ENCODE data around the gene RGPD5. TPM values are rescaled to one million over a fixed set of nuclear protein-coding genes. Genes with fewer than 3 reads are reported as not detected.
"Not testable (repeated sequence)": the region's sequence is repeated elsewhere in the genome, so short reads cannot be mapped to it uniquely, and the experiment has no call there.

The RGPD5 gene
- total and polyA plus RNA-seq, 8 donors: 15.2 to 59.4 (median 31.7) TPM

DNA sequence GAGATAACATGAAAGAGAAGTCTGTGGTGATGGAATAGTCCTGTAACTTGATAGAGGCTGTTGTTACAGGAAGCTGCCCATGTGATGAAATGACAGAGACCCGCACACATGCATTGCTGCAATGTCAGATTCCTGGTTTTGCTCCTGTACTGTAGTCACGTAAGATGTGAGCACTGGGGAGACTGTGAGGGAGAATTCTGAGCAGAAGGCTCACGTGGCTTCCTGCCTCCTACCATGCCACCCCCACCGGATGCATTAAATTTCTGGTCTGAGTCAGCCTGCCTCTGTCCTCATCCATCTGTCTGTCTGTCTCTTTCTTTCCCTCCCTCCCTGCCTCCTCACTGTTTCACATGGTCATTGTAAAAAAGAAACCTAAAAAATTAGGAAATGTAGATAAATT is 102.1 kb downstream of the RGPD5 start:
- H3K27me3 ChIP-seq; H3K4me3 ChIP-seq; H3K4me1 ChIP-seq; intact Hi-C loops (cut with DNase I); FAIRE-seq; DNase-seq; H3K36me3 ChIP-seq; H3K27ac ChIP-seq; H3K9me3 ChIP-seq: not testable (repeated sequence)
- WGBS, 2 donors: no CpG with 5 or more reads among the region's 4 CpGs
- ATAC-seq: peak in 2 of 4 donors; percentile 1 to 8

DNA sequence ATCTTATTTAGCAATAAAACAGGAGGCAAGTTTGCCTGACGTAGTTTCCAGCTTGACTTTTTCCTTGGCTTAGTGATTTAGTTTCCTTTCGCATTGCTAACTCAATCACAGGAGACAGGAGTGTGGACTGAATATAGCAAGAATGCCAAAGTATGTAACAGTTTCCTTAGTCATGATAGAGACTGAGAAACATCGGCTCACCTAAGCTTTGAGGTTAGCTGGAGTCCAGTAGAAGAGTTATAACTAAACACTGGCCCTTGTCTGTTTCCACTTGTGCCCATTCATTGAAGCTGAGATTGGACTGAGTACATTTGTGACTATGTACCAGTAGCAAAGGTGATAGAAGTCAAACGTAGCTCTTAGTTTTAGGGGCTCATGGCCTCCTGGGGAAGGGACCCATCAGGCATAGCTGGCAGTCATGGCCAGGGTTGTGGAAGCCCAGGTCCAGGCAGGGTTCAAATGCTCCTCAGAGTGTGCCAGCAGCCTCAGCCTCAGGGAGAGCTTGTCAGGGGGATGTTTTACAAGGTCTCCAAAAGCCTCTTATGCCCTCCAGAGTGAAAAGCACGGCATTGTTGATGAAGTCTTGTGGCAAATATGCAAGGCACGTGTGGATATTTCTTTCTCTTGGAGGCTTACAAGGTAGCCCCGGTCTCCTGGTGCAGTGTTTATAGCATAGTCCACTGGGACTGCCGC is 103.8 kb downstream of the RGPD5 start:
- H3K36me3 ChIP-seq; H3K27me3 ChIP-seq; H3K9me3 ChIP-seq; H3K27ac ChIP-seq; H3K4me1 ChIP-seq; FAIRE-seq; intact Hi-C loops (cut with DNase I); DNase-seq; H3K4me3 ChIP-seq: not testable (repeated sequence)
- peak; percentile 13 to 37 (median 31) for ATAC-seq
- no CpG with 5 or more reads among the region's 8 CpGs for WGBS, 2 donors

DNA sequence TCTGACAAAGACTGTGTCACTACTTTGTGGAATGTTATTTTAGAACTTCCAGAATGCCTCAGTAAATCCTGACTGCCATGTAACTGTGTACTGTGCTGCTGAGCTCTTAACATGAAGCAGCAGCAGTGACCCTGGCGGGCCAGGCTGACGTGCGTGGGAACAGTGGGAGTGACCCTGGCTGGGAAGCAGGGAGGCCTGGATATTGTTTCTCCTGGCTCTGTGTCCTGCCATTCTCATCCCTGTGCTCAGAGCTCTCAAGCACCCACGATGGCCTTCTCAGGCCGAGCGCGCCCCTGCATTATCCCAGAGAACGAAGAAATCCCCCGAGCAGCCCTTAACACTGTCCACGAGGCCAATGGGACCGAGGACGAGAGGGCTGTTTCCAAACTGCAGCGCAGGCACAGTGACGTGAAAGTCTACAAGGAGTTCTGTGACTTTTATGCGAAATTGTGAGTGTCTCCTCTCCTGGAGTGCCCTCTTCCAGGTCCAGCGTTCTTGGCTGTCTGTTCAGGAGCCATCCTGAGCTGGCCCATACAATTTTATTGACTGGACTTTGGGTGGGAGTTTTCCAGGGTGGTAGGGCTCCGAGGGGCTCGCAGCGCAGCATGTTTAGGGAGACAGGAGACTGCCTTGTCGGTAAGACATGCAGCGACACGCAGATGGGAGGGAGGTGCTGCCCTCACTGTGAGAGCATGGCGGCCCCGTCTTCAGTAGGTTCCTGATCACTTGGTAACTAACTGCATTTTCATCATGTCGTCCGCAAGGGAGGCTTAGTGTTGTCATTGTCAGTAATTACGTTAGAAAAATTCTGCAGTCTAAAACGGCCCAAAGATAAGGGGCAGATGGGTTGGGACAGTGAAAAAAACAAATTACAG is 104.6 kb downstream of the RGPD5 start, which contains the start of gene LIMS3:
LIMS3 (plus strand) TSS at position 227 of the 875 bp plus-strand sequence; CDS start at position 268, 41 bp downstream.
- H3K36me3 ChIP-seq; FAIRE-seq; intact Hi-C loops (cut with DNase I); H3K27me3 ChIP-seq; H3K4me1 ChIP-seq; H3K4me3 ChIP-seq; H3K9me3 ChIP-seq; DNase-seq; H3K27ac ChIP-seq: not testable (repeated sequence)
- peak; percentile 86 to 95 (median 89) for ATAC-seq
- WGBS, 2 donors: no CpG with 5 or more reads among the region's 28 CpGs

DNA sequence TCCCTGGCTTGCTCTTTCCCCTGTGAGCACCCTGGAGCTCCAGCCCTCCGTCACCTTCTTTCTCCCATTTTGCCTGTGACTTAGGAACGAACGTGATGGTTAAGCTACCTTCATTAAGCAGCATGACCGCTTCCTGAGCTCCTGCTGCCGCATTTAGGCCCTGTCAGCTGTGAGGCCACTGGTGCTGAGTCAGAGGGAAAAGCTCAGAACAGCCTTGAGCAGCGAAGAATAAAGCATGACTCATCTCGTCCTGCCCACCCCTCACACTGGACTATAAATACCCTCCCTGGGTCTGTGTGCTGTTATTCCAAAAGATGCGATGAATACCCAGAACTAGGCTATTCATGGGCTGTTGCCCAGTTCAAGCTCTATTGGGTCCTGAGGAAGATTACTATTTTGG is 111.7 kb downstream of the RGPD5 start:
- H3K4me1 ChIP-seq; H3K27me3 ChIP-seq; H3K36me3 ChIP-seq; H3K27ac ChIP-seq; intact Hi-C loops (cut with DNase I); H3K9me3 ChIP-seq; FAIRE-seq; H3K4me3 ChIP-seq; DNase-seq: not testable (repeated sequence)
- peak in 3 of 4 donors; percentile 79 to 89 (median 79) for ATAC-seq
- no CpG with 5 or more reads among the region's 8 CpGs for WGBS, 2 donors

Other genes starting within 250 kb of the RGPD5 start
- gene SEPTIN10, start 180.3 kb upstream of the RGPD5 start, total RNA-seq: 10 to 100 TPM; 12.0 to 27.1 (median 17.8) TPM
- 10 to 100 TPM in 1 of 2 donors, 1 to 10 TPM in 1; 7.9 to 13.9 TPM for gene SEPTIN10, start 180.3 kb upstream of the RGPD5 start, polyA plus RNA-seq
- 1 to 10 TPM; 2.6 to 5.3 (median 3.2) TPM for gene SOWAHC, start 179.9 kb upstream of the RGPD5 start, total RNA-seq
- 1 to 10 TPM; 1.2 to 3.2 TPM for gene SOWAHC, start 179.9 kb upstream of the RGPD5 start, polyA plus RNA-seq
- gene LIMS3, start 104.4 kb downstream of the RGPD5 start, total RNA-seq: 1 to 10 TPM; 1.5 to 3.1 (median 2.1) TPM
- 1 to 10 TPM in 1 of 2 donors, under 1 TPM in 1; 0.38 to 1.7 TPM for gene LIMS3, start 104.4 kb downstream of the RGPD5 start, polyA plus RNA-seq

All from pancreas (tissue), 10 donors.